Activated naive CD8-positive, alpha-beta T cell (primary cell): Measurements from ENCODE around the gene RDM1.
"Not testable (repeated sequence)": the region's sequence is repeated elsewhere in the genome, so short reads cannot be mapped to it uniquely, and the experiment has no call there.

ENCODE experiments used
- H3K27ac Mint-ChIP-seq: one replicate; pipeline ENCODE4 v1.8.0; 2021; ENCODE audit warnings: mixed read lengths
- H3K27me3 Mint-ChIP-seq: one replicate; pipeline ENCODE4 v1.8.0; 2021; ENCODE audit warnings: mixed read lengths
- H3K36me3 Mint-ChIP-seq: one replicate; pipeline ENCODE4 v1.8.0; 2021; ENCODE audit warnings: mixed read lengths
- H3K4me1 Mint-ChIP-seq: one replicate; pipeline ENCODE4 v1.8.0; 2021; ENCODE audit warnings: low read depth, mixed read lengths
- H3K4me3 Mint-ChIP-seq: one replicate; pipeline ENCODE4 v1.8.0; 2021; ENCODE audit warnings: mild to moderate bottlenecking, mixed read lengths
- H3K9me3 Mint-ChIP-seq: one replicate; pipeline ENCODE4 v1.8.0; 2021; ENCODE audit warnings: low read depth, mixed read lengths

RDM1 gene

GRCh38 chr17:35947156-35947585 lies 16.6 kb upstream of the RDM1 start:
- H3K27me3 Mint-ChIP-seq: no peaks in the 10 kb centered on the region
- H3K4me3 Mint-ChIP-seq: no peak overlapping the region
- no peaks in the 10 kb centered on the region for H3K4me1 Mint-ChIP-seq
- no peaks in the 10 kb centered on the region for H3K9me3 Mint-ChIP-seq
- H3K36me3 Mint-ChIP-seq: no peaks in the 10 kb centered on the region
- H3K27ac Mint-ChIP-seq: no peak overlapping the region

GRCh38 chr17:35944151-35944550 lies 13.6 kb upstream of the RDM1 start:
- Mint-ChIP-seq H3K36me3 (no peaks in the 10 kb centered on the region), H3K4me3 (no peak overlapping the region), H3K4me1 (no peaks in the 10 kb centered on the region), H3K27ac (no peak overlapping the region), H3K9me3 (no peaks in the 10 kb centered on the region), H3K27me3 (no peaks in the 10 kb centered on the region)

DNA sequence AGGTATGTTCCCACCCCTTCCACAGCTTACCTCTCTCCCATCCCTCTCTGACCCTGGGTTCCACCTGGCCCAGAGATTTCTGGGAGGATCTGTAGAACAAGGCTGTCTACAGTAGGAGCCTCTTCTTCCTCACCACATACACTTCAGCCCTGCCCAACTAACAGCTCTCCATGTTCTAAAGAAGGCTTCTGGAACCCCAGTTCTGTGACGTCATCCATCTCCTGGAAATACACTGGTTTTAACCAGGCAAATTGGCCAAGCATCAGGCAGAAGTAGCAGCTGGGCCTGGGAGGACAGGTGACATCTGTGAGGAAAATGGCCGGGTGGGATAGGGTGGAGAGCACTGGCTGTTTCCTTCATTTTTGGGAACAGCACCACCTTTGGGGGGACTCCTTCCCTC lies 13.0 kb upstream of the RDM1 start, which contains the start of gene LYZL6:
Gene LYZL6 (minus strand): TSS at position 177 of the 400 bp plus-strand sequence. CDS start 4,357 bp downstream, outside the sequence.
- Mint-ChIP-seq H3K9me3 (no peaks in the 10 kb centered on the region), H3K4me1 (no peaks in the 10 kb centered on the region), H3K27ac (no peak within 1 kb of the TSS), H3K36me3 (no peaks in the 10 kb centered on the region), H3K27me3 (no peaks in the 10 kb centered on the region), H3K4me3 (no peak within 1 kb of the TSS)

DNA sequence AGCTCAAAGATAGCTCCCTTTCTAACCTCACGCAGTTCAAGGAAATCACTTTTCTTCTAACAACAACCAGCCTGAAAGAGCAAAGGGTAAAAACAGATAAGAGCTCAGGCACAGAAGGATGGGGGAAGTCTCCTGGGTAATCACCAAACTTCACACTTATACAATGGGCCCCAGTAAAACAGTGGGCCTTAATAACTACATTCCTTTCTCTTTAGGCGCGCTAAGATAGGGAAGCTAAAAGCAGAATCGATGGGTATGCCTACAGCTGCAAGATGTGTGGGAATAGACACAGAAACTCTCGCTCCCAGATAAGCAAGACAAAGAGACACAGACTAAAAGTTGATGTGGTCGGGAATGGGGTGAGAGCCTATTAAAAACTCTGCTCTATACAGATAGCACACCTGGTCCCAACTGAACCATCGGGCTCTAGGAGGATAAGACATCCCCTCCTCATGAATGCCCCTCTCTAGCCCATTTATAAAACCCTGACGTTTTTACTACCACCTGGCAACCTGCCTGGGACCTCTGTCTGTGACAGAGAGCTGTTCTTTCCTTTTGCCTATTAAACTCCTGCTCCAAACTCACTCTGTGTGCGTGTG lies 12.1 kb upstream of the RDM1 start:
- Mint-ChIP-seq H3K36me3 (no peaks in the 10 kb centered on the region), H3K27ac (no peak overlapping the region), H3K9me3 (no peaks in the 10 kb centered on the region), H3K4me1 (no peaks in the 10 kb centered on the region), H3K4me3 (no peak overlapping the region), H3K27me3 (no peaks in the 10 kb centered on the region)

DNA sequence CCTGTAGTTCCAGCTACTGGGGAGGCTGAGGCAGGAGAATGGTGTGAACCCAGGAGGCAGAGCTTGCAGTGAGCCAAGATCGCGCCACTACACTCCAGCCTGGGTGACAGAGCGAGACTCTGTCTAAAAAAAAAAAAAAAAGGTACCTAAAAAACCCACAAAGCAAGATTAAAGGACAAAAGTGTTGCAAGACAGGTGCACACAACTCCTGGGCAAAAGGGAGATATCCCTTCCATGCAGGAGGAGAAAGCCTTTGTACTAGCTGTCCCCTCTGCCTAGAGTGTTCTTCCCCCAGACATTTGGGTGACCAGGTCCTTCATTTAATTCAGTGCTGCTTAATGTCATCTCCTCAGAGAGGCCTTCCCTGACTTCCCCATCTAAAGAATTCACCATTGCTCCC lies 7.9 kb upstream of the RDM1 start:
- not testable (repeated sequence) for H3K4me3 Mint-ChIP-seq, H3K4me1 Mint-ChIP-seq, H3K27ac Mint-ChIP-seq

GRCh38 chr17:35936063-35936462 lies 5.5 kb upstream of the RDM1 start:
- H3K27ac Mint-ChIP-seq: no peak overlapping the region
- no peaks in the 10 kb centered on the region for H3K27me3 Mint-ChIP-seq
- no peaks in the 10 kb centered on the region for H3K36me3 Mint-ChIP-seq
- H3K9me3 Mint-ChIP-seq: no peaks in the 10 kb centered on the region
- no peak overlapping the region for H3K4me3 Mint-ChIP-seq
- H3K4me1 Mint-ChIP-seq: peaks cover under 1% of the 10 kb centered on the region

More for the DNA sequence above, 7.9 kb upstream of the RDM1 start:
- H3K27me3 Mint-ChIP-seq, H3K9me3 Mint-ChIP-seq, H3K36me3 Mint-ChIP-seq: not testable (repeated sequence)

GRCh38 chr17:35934760-35935159 lies 4.2 kb upstream of the RDM1 start:
- H3K27ac Mint-ChIP-seq: no peak overlapping the region
- no peaks in the 10 kb centered on the region for H3K36me3 Mint-ChIP-seq
- peaks cover 12% of the 10 kb centered on the region for H3K4me1 Mint-ChIP-seq
- H3K27me3 Mint-ChIP-seq: no peaks in the 10 kb centered on the region
- no peak overlapping the region for H3K4me3 Mint-ChIP-seq
- H3K9me3 Mint-ChIP-seq: no peaks in the 10 kb centered on the region

DNA sequence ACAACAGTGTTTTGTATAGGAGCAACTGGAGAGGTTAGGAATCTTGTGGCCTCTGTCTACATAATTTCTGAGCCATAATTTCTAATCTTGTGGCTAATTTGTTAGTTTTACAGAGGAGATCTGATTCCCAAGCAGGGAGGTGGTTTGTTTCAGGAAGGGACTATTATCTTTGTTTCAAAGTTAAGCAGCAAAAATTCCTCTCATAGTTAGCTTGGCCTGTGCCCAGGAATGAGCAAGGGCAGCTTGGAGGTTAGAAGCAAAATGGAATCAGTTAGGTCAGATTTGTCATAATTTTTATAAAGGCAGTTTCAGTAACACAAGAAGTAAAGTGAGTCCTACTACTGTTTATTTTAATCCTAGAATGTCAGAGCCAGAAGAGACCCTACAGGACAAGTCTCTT lies 2.0 kb upstream of the RDM1 start:
- Mint-ChIP-seq H3K27ac (no peak overlapping the region), H3K27me3 (peaks cover 2% of the 10 kb centered on the region), H3K36me3 (no peaks in the 10 kb centered on the region), H3K4me3 (no peak overlapping the region), H3K4me1 (peaks cover 15% of the 10 kb centered on the region), H3K9me3 (no peaks in the 10 kb centered on the region)

DNA sequence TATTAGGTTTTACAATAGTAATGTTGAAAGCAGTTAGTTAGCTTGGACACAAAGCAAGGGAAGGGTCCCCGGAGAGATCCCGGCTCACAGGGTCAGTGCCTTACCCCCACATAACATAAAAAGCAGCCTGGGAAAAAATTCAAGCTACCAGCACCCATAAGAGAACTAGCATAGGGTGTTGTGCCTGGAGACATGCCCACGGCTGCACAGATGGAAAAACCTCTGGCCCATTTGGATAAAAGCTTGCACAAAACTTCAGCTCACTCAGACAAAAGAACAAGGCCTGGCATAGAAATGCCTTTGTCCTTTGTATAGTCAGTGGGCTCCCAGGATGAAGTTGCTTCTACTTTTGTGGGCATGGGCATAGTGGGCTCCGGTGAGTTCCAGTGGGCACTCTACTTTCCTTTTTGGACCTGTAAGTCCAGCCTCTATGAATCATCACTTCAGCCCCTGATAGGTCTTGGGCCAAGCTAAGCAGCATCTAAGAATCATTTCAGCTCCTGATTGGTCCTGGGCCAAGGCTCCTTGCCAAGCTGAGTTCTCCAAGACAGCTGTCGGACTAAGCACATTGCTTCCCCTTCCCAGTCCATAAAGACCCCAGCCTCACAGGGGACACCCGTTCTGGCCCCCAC lies 1.3 kb upstream of the RDM1 start:
- H3K36me3 Mint-ChIP-seq: no peaks in the 10 kb centered on the region
- H3K27me3 Mint-ChIP-seq: peaks cover 2% of the 10 kb centered on the region
- no peaks in the 10 kb centered on the region for H3K9me3 Mint-ChIP-seq
- H3K4me1 Mint-ChIP-seq: peaks cover 15% of the 10 kb centered on the region
- H3K27ac Mint-ChIP-seq: no peak overlapping the region
- no peak overlapping the region for H3K4me3 Mint-ChIP-seq

- Mint-ChIP-seq H3K4me3 (no peak overlapping the region), H3K27ac (no peak overlapping the region), H3K9me3 (no peaks in the 10 kb centered on the region), H3K27me3 (peaks cover 2% of the 10 kb centered on the region), H3K36me3 (no peaks in the 10 kb centered on the region), H3K4me1 (peaks cover 16% of the 10 kb centered on the region)
These were observed 2.9 kb downstream of the RDM1 start for GRCh38 chr17:35927714-35928113.

GRCh38 chr17:35923609-35924114 lies 6.9 kb downstream of the RDM1 start:
- Mint-ChIP-seq H3K27ac (no peak overlapping the region), H3K27me3 (peaks cover 2% of the 10 kb centered on the region), H3K9me3 (no peaks in the 10 kb centered on the region), H3K4me3 (no peak overlapping the region), H3K36me3 (no peaks in the 10 kb centered on the region), H3K4me1 (peaks cover 6% of the 10 kb centered on the region)

DNA sequence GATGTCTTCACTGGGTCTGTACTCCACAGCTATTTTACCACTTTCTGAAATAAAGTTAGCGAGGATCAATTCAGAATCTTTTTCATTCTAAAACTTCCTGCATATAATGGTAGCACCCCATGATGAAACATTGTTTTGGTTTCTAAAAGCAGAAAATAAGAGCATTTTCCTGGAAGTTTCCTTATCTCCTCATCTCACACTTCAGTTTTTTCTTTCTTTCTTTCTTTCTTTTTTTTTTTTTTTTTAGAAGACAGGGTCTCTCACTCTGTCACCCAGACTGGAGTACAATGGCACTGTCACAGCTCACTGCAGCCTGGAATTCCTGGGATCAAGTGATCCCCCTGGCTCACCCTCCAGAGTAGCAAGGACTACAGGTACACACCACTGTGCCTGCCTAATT lies 10.3 kb downstream of the RDM1 start:
- H3K36me3 Mint-ChIP-seq: no peaks in the 10 kb centered on the region
- no peaks in the 10 kb centered on the region for H3K27me3 Mint-ChIP-seq
- peaks cover 6% of the 10 kb centered on the region for H3K4me1 Mint-ChIP-seq
- H3K9me3 Mint-ChIP-seq: no peaks in the 10 kb centered on the region
- no peak overlapping the region for H3K4me3 Mint-ChIP-seq
- no peak overlapping the region for H3K27ac Mint-ChIP-seq

DNA sequence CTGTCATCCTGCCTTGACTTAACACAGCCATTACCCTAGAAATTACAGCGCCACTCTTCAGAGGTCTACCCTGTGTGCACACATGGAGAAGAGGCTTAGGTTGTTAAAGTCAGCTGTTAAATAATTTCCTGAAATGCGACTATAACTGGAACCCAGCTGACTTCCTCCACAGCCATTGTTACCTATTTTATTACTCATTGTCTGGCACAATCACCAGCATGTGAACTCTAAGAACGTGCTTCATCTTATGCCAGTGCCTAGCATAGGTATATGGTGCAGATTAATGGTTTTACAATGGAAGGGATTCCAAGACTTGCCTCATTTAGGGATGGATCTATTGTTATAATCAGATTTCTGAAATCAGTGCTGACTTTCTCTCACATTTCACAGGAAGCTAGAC lies 11.9 kb downstream of the RDM1 start:
- Mint-ChIP-seq H3K27me3 (no peaks in the 10 kb centered on the region), H3K4me3 (no peak overlapping the region), H3K4me1 (peaks cover 4% of the 10 kb centered on the region), H3K36me3 (no peaks in the 10 kb centered on the region), H3K9me3 (no peaks in the 10 kb centered on the region), H3K27ac (no peak overlapping the region)

DNA sequence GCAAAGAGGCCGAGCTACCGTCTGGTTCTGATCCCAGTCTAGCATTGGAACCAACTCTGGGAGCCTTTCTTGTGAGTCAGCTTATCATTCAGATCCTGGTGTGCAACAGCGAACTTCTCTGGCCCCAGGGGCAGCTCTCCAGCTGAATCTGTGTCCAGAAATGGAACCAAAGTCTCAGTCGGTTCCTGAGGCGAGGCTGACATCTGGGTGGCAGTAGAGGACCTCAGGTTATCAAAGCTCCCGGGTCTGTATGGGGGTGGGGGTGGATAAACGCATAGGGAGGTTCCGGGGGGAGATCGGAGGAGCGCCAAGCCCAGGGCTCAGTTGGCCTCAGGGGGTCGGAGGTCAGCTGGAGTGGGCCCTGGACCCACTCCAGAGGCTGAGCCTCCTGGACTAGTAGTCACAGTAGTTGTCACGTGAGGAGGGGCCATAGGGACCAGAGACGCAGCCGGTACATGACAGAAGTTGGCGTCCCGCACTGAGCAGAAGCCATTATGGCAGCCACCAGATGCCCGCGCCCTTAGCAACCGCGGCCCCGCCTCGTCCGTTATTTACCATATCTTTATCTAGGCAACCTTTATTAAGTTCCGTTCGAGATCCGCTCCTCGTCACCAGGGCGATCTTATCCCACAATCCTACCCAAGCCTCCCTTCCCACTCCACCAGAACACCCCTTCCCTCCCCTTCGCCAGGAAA lies 12.9 kb downstream of the RDM1 start:
- Mint-ChIP-seq H3K27me3 (no peaks in the 10 kb centered on the region), H3K4me1 (peaks cover 4% of the 10 kb centered on the region), H3K4me3 (no peak overlapping the region), H3K36me3 (no peaks in the 10 kb centered on the region), H3K9me3 (no peaks in the 10 kb centered on the region), H3K27ac (no peak overlapping the region)

DNA sequence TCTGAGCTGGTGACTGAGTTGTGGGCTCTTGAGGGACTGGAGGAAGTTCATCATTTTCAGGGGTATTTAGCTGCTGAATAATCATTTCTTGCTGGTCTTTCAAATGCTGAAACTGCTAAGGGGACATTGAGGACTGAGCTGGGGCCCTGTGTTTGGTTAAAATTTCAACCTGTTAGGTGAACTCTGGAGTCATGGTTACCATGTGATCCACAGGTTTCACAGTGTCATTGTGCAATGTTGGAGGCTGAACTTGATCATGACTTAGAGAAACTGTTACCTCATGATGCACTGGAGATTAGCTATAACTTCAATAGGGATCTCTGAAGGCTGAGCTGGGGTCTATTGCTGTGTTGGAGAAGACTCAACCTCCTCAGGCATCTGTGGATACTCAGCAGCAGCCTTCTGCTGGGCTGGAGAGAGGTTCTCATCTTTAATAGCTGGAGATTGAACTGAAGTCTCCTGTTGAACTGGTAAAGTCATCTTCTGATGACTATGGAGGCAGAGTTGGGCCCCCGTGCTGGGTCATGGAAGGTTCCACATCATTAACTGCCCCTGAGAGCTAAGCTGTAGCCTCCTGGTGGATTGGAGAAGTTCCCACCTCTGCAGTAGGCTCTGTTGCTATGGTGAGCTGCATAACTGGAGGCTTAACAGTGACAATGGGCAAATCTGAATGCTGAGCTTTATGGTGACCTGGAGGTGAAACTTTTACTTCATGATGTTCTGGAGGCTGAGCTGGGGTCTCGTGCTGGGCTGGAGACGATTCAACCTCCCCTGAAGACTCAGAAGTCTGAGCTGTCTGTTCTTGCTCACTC lies 15.2 kb downstream of the RDM1 start:
- H3K36me3 Mint-ChIP-seq: no peaks in the 10 kb centered on the region

More for the DNA sequence above, 15.2 kb downstream of the RDM1 start:
- H3K9me3 Mint-ChIP-seq: no peaks in the 10 kb centered on the region
- H3K27ac Mint-ChIP-seq: no peak overlapping the region
- no peak overlapping the region for H3K4me3 Mint-ChIP-seq
- H3K4me1 Mint-ChIP-seq: peaks cover 4% of the 10 kb centered on the region
- H3K27me3 Mint-ChIP-seq: no peaks in the 10 kb centered on the region
